Heart left ventricle (tissue), 16 donors: ENCODE results near the gene FOXC1. TPM values are rescaled to one million over a fixed set of nuclear protein-coding genes. Genes with fewer than 3 reads are reported as not detected.

ENCODE experiments used
- ATAC-seq, 4 donors: fragments of 200-7000 bp; cut with Tn5 transposase; one replicate each; pipeline ENCODE4 v1.9.1; 2020 to 2022; ENCODE audit warnings: moderate library complexity in 4 of 4, mild to moderate bottlenecking in 3 of 4, moderate number of reproducible peaks in 1 of 4
- DNase-seq, 5 donors: peaks; one replicate each; pipeline ENCODE4 v3.0.0-alpha.2; 2020
- H3K27ac ChIP-seq, 12 donors: fragments of 200-600 bp; sonication (generic) in 4 of 12; one replicate each; pipeline versions ENCODE4 v1.5.0 to v1.8.0; 2016 to 2022; ENCODE audit warnings: mild to moderate bottlenecking in 2 of 12
- H3K27me3 ChIP-seq, 9 donors: fragments of 200-600 bp; sonication (generic) in 2 of 9; one replicate each; pipeline versions ENCODE4 v1.5.1 to v1.8.0; 2016 to 2022; ENCODE audit warnings: mild to moderate bottlenecking in 3 of 9
- H3K36me3 ChIP-seq, 9 donors: fragments of 200-600 bp; sonication (generic) in 2 of 9; one replicate each; pipeline versions ENCODE4 v1.5.0 to v1.8.0; 2018 to 2022; ENCODE audit warnings: mild to moderate bottlenecking in 2 of 9
- H3K4me1 ChIP-seq, 12 donors: fragments of 200-600 bp; sonication (generic) in 4 of 12; one replicate each; pipeline versions ENCODE4 v1.5.0 to v1.8.0; 2016 to 2022; ENCODE audit warnings: mild to moderate bottlenecking in 3 of 12
- H3K4me3 ChIP-seq, 12 donors: fragments of 200-600 bp; sonication (generic) in 4 of 12; one replicate each; pipeline versions ENCODE4 v1.5.0 to v1.8.0; 2017 to 2022; ENCODE audit warnings: mild to moderate bottlenecking in 9 of 12, moderate library complexity in 4 of 12
- H3K9me3 ChIP-seq, 12 donors: fragments of 200-600 bp; sonication (generic) in 4 of 12; one replicate each; pipeline versions ENCODE4 v1.5.0 to v1.8.0; 2016 to 2022; ENCODE audit warnings: mild to moderate bottlenecking in 1 of 12
- POLR2A ChIP-seq, 2 donors: fragments of 450-650 bp; IDR thresholded peaks; one replicate each; pipeline ENCODE4 v1.6.1; 2017; ENCODE audit warnings: antibody characterized with exemption in 2 of 2, mild to moderate bottlenecking in 2 of 2, moderate library complexity in 2 of 2
- WGBS, 4 donors: extraction: QIAGEN DNeasy Blood & Tissue Kit in 2 of 4; methylation state at CpG; one replicate each; pipeline versions ENCODE4 v1.1.5 to v1.1.7; 2013 to 2018; 5-methylcytosine and 5-hydroxymethylcytosine counted together
- intact Hi-C, 10 donors: fragments of 100-400 bp; cut with DNase I; formaldehyde crosslinking; loops; one replicate each; pipeline versions ENCODE4 v1.11.1 to v1.14.2; 2022
- polyA plus RNA-seq, 2 donors: library from polyadenylated mRNA; stranded (reverse); fragments of 200-250 nt; gene quantifications; one replicate each; pipeline ENCODE4 v1.2.3, GENCODE V29; 2013
- total RNA-seq, 9 donors: library from RNA; depleted of rRNA in 2 of 9; stranded (reverse); fragments of >200 nt in 2 of 9; fragmentation: NEBNext Ultra II Directional in 3 of 9; extraction: Animal tissue kit (Norgen Biotek cat#: 25700) in 3 of 9; gene quantifications; one replicate each; pipeline versions ENCODE4 v1.1.0 to v1.2.4, GENCODE V29; 2016 to 2023
- TF ChIP-seq, protein P1 (sequence below), 12 donors: fragments of 200-600 bp; sonication (generic) in 4 of 12; IDR thresholded peaks; one replicate each; pipeline versions ENCODE4 v1.5.0 to v1.8.0; 2018 to 2022; ENCODE audit warnings: antibody characterized with exemption in 12 of 12, mild to moderate bottlenecking in 5 of 12
- donor health status: ischemic (EF 13 %, LVEDD 7.1; RV severe dilation, severe dysfunction).
- donor health status: healthy with polysubstance abuse.
- donor health status: DM: no; HTN: yes; CAD: no.
- donor health status: DM: no; HTN: no; CAD: no.
- donor health status: ischemic (EF 25% LVEDD 6.9; RV normal size, moderate dysfunction).
- donor health status: ischemic (EF 25% LVEDD 5.7; RV mildly dilated, moderate dysfunction).
- donor health status: healthy.
- donor health status: DM: yes; HTN: yes; CAD: no.
- donor health status: ischemic (EF 35%, LVEDD 5.7; RV mildly dilated, moderate dysfunction).
- donor health status: nonischemic (EF 11% LVEDD 7.7; RV severe dilation, severe dysfunction).
- donor health status: DM: yes; HTN: yes; CAD: no.
- donor health status: PGD.
- donor health status: ischemic (EF 29% LVEDD 5.4; RV normal size, mild dysfunction).
- donor health status: nonischemic (EF 23%, LVEDD 6.1; RV moderate dilation, normal function).

FOXC1 gene
- total and polyA plus RNA-seq, 11 donors = 1.8 to 6.3 (median 3.3) TPM

DNA sequence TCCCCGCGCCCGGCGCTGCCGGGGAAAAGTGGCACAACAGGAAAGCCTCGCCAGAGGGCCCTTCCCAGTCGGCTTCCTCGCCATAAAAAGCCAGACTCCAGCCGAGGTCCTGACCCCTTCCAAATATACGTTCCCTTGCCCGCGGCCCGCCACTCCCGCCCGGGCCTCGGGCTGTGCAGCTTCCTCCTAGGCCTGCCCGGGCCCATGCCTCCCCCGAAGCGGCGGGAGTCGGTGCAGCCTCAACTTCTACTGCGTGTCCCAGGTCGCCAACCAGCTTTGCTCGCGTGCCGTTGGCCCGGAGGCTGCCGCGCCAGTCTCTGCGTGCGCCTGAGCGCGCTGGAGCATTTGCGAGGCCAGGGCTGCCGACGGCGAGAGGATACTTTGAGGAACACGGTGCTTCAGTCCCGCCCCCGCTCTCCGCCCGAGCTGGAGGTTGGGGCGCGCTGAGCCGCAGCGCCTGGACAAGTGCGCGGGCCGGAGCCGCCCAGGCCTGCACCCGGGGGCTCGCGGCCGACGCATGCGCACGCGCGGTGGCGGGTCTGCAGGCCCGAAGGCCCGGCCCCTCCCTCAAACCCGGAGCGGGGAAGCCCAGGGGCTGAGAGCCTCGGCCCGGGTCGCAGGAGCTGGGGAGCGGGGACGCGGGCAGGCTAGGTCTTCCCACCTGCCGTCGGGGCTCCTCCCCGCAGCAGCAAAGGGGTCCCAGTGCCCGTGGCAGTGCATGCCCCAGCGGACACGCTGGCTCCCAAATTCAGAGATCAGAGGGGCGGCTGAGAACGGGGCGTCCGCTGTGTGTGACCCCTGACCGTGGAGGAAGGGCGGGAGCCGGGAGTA lies 10.2 kb downstream of the FOXC1 start:
- TF ChIP-seq, protein P1, sequence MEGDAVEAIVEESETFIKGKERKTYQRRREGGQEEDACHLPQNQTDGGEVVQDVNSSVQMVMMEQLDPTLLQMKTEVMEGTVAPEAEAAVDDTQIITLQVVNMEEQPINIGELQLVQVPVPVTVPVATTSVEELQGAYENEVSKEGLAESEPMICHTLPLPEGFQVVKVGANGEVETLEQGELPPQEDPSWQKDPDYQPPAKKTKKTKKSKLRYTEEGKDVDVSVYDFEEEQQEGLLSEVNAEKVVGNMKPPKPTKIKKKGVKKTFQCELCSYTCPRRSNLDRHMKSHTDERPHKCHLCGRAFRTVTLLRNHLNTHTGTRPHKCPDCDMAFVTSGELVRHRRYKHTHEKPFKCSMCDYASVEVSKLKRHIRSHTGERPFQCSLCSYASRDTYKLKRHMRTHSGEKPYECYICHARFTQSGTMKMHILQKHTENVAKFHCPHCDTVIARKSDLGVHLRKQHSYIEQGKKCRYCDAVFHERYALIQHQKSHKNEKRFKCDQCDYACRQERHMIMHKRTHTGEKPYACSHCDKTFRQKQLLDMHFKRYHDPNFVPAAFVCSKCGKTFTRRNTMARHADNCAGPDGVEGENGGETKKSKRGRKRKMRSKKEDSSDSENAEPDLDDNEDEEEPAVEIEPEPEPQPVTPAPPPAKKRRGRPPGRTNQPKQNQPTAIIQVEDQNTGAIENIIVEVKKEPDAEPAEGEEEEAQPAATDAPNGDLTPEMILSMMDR (IDR thresholded peaks at IDR 0.05) = no peak
- TF ChIP-seq POLR2A (IDR thresholded peaks at IDR 0.05) = no peak
- H3K27ac ChIP-seq = peak overlapping the region in 4 of 12 donors; percentile 17 to 32 (median 24)
- peak overlapping the region in 11 of 12 donors; percentile 15 to 47 (median 35) for H3K4me3 ChIP-seq
- WGBS, 4 donors = 10 to 28% (median 20%) methylated on average over 32 to 83 of the region's 83 CpGs
- DNase-seq (peak in 2 of 5 donors; percentile 37 to 46), ATAC-seq (peak in 2 of 4 donors; percentile 4 to 33)
- H3K9me3 ChIP-seq = no peaks in the 10 kb centered on the region
- peaks cover 0 to 81% (median 32%) of the 10 kb centered on the region in 9 donors for H3K27me3 ChIP-seq
- intact Hi-C loops = loop anchor here in 2 of 10 donors (10.0 kb wide), 2 partner anchors 205 to 215 kb away; no protein-coding TSS in a partner anchor
- H3K4me1 ChIP-seq = peaks cover 0 to 25% (median 9%) of the 10 kb centered on the region in 12 donors
- no peaks in the 10 kb centered on the region for H3K36me3 ChIP-seq

DNA sequence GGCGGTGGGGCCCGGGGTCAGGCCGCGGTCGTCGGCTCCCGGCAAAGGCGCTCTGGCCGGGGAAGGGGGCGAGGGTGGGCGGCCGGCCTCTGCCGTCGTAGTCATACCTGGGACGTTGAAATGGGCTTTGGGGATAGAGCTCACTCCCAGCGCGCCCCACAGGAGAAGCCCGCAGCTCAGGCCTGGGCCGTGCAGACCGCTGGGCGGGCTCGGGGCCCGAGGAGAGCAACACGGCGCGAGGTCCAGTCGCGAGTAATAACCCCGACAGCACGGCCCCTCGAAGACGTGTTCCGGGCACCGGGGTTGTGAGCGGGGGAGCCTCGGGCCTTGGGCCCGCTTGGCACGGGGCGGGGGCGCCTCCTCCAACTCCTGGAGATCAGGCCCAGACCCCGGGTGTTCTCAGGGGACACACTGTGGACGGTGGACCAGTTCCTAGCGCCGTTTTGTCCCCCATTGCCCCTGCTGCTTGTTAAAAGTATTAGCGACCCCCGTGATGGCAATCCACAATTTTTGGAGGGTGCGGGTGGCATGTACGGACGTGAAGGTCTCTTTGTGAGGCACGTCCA lies 10.9 kb downstream of the FOXC1 start:
- peak overlapping the region in 2 of 12 donors; percentile 7 to 24 for H3K27ac ChIP-seq
- no peaks in the 10 kb centered on the region for H3K9me3 ChIP-seq
- H3K4me1 ChIP-seq = peaks cover 0 to 28% (median 9%) of the 10 kb centered on the region in 12 donors
- TF ChIP-seq, protein P1 (IDR thresholded peaks at IDR 0.05) = no peak
- TF ChIP-seq POLR2A (IDR thresholded peaks at IDR 0.05) = no peak
- H3K4me3 ChIP-seq = peak overlapping the region in 5 of 12 donors; percentile 34 to 47 (median 41)
- ATAC-seq (no peak), DNase-seq (no peak)
- H3K36me3 ChIP-seq = no peaks in the 10 kb centered on the region
- H3K27me3 ChIP-seq = peaks cover 0 to 81% (median 33%) of the 10 kb centered on the region in 9 donors
- 46 to 61% (median 53%) methylated on average over 14 to 50 of the region's 50 CpGs for whole genome bisulfite sequencing, 4 donors
- intact Hi-C loops = no loop called here

GRCh38 chr6:1621070-1621701 lies 11.5 kb downstream of the FOXC1 start:
- intact Hi-C loops = no loop called here
- peaks cover 0 to 81% (median 33%) of the 10 kb centered on the region in 9 donors for H3K27me3 ChIP-seq
- H3K9me3 ChIP-seq = no peaks in the 10 kb centered on the region
- ATAC-seq (no peak), DNase-seq (no peak)
- H3K36me3 ChIP-seq = no peaks in the 10 kb centered on the region
- H3K4me3 ChIP-seq = no peak overlapping the region
- no peak for TF ChIP-seq POLR2A (IDR thresholded peaks at IDR 0.05)
- TF ChIP-seq, protein P1 (IDR thresholded peaks at IDR 0.05) = no peak
- no peak overlapping the region for H3K27ac ChIP-seq
- H3K4me1 ChIP-seq = peaks cover 0 to 32% (median 12%) of the 10 kb centered on the region in 12 donors
- 80 to 87% (median 86%) methylated on average over 29 to 30 of the region's 30 CpGs for whole genome bisulfite sequencing, 4 donors
